Muscle layer of duodenum (tissue), 2 donors: ENCODE measurements around the gene ESR2.

ENCODE experiments used
- H3K27ac ChIP-seq: one replicate; pipeline ENCODE4 v1.7.0; 2013; ENCODE audit warnings: mild to moderate bottlenecking, low read length
- H3K27me3 ChIP-seq: one replicate; pipeline ENCODE4 v1.7.0; 2013; ENCODE audit warnings: low read depth, mild to moderate bottlenecking, control low read depth, low read length
- H3K36me3 ChIP-seq, 2 donors: one replicate each; pipeline ENCODE4 v1.7.0; 2013; ENCODE audit warnings: low read length in 2 of 2, control low read depth in 1 of 2, mild to moderate bottlenecking in 1 of 2; ENCODE audit not compliant: insufficient read depth in 2 of 2, control insufficient read depth in 1 of 2
- H3K4me1 ChIP-seq, 2 donors: one replicate each; pipeline ENCODE4 v1.7.0; 2013; ENCODE audit warnings: low read length in 2 of 2, mild to moderate bottlenecking in 2 of 2, control low read depth in 1 of 2, moderate library complexity in 1 of 2; ENCODE audit not compliant: insufficient read depth in 2 of 2, control insufficient read depth in 1 of 2
- H3K4me3 ChIP-seq, 2 donors: one replicate each; pipeline ENCODE4 v1.7.0; 2013; ENCODE audit warnings: low read length in 2 of 2, low read depth in 1 of 2, mild to moderate bottlenecking in 1 of 2
- H3K9me3 ChIP-seq, 2 donors: one replicate each; pipeline ENCODE4 v1.7.0; 2013; ENCODE audit warnings: low read length in 2 of 2, control low read depth in 1 of 2, mild to moderate bottlenecking in 1 of 2; ENCODE audit not compliant: control insufficient read depth in 1 of 2
- donor health status: healthy.

Gene ESR2

GRCh38 chr14:64074961-64075612 is 219.1 kb downstream of the ESR2 start:
- no peaks in the 10 kb centered on the region for H3K4me1 ChIP-seq
- peaks cover 10 to 19% of the 10 kb centered on the region in 2 donors for H3K36me3 ChIP-seq
- H3K27ac ChIP-seq = no peak overlapping the region
- H3K27me3 ChIP-seq = no peaks in the 10 kb centered on the region
- no peaks in the 10 kb centered on the region for H3K9me3 ChIP-seq
- H3K4me3 ChIP-seq = no peak overlapping the region

DNA sequence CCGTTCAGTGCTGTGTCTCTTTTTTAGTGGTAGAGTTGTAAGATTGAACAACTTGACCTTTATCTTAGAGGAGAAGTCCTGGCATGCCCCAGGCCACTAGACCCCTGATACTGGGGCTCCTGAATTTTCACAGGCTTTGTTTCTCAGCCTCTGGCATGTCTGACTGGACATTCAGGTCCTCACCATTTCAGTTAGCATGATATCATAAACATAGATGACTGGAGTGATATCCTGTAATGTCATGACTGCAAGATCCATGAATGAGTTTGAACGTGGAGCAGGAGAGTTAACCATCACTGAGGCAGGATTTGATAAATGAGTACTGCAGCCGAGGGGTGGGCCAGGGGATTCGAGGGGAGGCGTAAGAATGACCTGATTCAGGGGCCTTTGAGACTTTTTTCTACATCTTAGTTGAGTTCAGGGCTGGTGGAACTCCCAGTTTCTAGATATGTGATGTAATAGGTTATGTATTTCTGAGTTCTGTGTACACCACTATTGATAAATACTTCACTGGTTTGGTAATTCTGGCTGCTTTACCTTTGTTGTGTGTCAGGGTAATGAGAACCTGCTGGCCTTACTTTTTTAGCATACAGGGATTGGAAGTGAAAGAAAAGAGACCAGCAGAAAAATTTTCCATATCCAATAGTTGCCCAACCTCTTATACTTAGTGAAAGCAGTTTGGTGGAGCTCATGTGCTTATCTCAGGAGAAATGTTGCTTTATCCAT is 224.4 kb downstream of the ESR2 start:
- Histone ChIP-seq H3K27me3 (no peaks in the 10 kb centered on the region), H3K4me1 (no peaks in the 10 kb centered on the region), H3K4me3 (no peak overlapping the region), H3K36me3 (peaks cover 0 to 19% of the 10 kb centered on the region in 2 donors), H3K27ac (no peak overlapping the region), H3K9me3 (no peaks in the 10 kb centered on the region)

GRCh38 chr14:64064447-64064846 is 229.7 kb downstream of the ESR2 start:
- Histone ChIP-seq H3K9me3 (no peaks in the 10 kb centered on the region), H3K27me3 (no peaks in the 10 kb centered on the region), H3K27ac (no peak overlapping the region), H3K4me1 (no peaks in the 10 kb centered on the region), H3K36me3 (peaks cover 0 to 2% of the 10 kb centered on the region in 2 donors), H3K4me3 (no peak overlapping the region)

GRCh38 chr14:64062381-64063115 is 231.6 kb downstream of the ESR2 start:
- peaks cover 0 to 6% of the 10 kb centered on the region in 2 donors for H3K36me3 ChIP-seq
- no peaks in the 10 kb centered on the region for H3K27me3 ChIP-seq
- H3K27ac ChIP-seq = no peak overlapping the region
- H3K9me3 ChIP-seq = no peaks in the 10 kb centered on the region
- no peak overlapping the region for H3K4me3 ChIP-seq
- no peaks in the 10 kb centered on the region for H3K4me1 ChIP-seq

- no peaks in the 10 kb centered on the region for H3K9me3 ChIP-seq
- H3K4me3 ChIP-seq = no peak overlapping the region
- no peaks in the 10 kb centered on the region for H3K27me3 ChIP-seq
- peaks cover 0 to 6% of the 10 kb centered on the region in 2 donors for H3K36me3 ChIP-seq
- no peak overlapping the region for H3K27ac ChIP-seq
- no peaks in the 10 kb centered on the region for H3K4me1 ChIP-seq
Measured at GRCh38 chr14:64061706-64062105, 232.5 kb downstream of the ESR2 start.

GRCh38 chr14:64061115-64061514 is 233.1 kb downstream of the ESR2 start:
- H3K27me3 ChIP-seq = no peaks in the 10 kb centered on the region
- H3K4me1 ChIP-seq = no peaks in the 10 kb centered on the region
- no peak overlapping the region for H3K27ac ChIP-seq
- no peaks in the 10 kb centered on the region for H3K9me3 ChIP-seq
- peaks cover 0 to 6% of the 10 kb centered on the region in 2 donors for H3K36me3 ChIP-seq
- no peak overlapping the region for H3K4me3 ChIP-seq

GRCh38 chr14:64060648-64061096 is 233.5 kb downstream of the ESR2 start:
- Histone ChIP-seq H3K27me3 (no peaks in the 10 kb centered on the region), H3K4me3 (no peak overlapping the region), H3K9me3 (no peaks in the 10 kb centered on the region), H3K36me3 (peaks cover 0 to 6% of the 10 kb centered on the region in 2 donors), H3K27ac (no peak overlapping the region), H3K4me1 (no peaks in the 10 kb centered on the region)

GRCh38 chr14:64060199-64060545 is 234.0 kb downstream of the ESR2 start:
- H3K27ac ChIP-seq = no peak overlapping the region
- H3K27me3 ChIP-seq = no peaks in the 10 kb centered on the region
- H3K9me3 ChIP-seq = no peaks in the 10 kb centered on the region
- H3K4me3 ChIP-seq = no peak overlapping the region
- H3K36me3 ChIP-seq = peaks cover 0 to 6% of the 10 kb centered on the region in 2 donors
- no peaks in the 10 kb centered on the region for H3K4me1 ChIP-seq

DNA sequence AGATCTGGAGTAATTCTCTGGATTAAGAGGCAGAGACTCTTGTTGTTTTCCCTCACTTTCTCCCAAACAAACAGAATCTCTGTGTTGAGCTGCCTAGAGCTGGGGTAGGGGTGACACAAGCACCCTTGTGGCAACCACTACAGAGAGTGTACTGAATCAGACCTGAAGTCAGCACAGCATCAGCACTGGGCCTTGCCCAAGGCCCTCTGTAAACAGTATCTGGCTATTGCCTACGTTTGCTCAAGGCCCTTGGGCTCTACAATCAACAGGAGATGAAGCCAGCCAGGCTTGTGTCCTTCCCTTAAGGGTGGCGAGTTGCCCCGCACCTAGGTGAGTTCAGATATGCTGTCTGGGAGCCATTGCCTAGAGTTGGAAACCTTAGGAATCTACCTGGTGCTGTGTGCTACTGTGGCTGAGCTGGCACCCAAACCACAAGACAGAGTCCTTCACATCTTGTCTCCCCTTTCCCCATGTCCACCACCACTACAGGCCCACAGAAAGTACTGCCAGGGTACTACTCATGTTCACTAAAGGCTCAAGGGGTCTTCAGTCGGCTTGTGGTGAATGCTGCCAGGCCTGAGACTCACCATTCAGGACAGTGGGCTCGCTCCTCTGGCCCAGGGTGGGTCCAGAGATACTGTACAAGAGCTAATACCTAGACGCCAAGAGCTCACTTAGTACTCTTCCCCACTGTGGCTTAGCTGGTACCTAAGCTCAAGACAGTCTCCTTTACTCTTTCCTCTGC is 234.5 kb downstream of the ESR2 start:
- H3K9me3 ChIP-seq = no peaks in the 10 kb centered on the region
- H3K27me3 ChIP-seq = no peaks in the 10 kb centered on the region
- H3K4me3 ChIP-seq = no peak overlapping the region
- no peaks in the 10 kb centered on the region for H3K4me1 ChIP-seq
- H3K27ac ChIP-seq = no peak overlapping the region
- H3K36me3 ChIP-seq = peaks cover 0 to 6% of the 10 kb centered on the region in 2 donors

DNA sequence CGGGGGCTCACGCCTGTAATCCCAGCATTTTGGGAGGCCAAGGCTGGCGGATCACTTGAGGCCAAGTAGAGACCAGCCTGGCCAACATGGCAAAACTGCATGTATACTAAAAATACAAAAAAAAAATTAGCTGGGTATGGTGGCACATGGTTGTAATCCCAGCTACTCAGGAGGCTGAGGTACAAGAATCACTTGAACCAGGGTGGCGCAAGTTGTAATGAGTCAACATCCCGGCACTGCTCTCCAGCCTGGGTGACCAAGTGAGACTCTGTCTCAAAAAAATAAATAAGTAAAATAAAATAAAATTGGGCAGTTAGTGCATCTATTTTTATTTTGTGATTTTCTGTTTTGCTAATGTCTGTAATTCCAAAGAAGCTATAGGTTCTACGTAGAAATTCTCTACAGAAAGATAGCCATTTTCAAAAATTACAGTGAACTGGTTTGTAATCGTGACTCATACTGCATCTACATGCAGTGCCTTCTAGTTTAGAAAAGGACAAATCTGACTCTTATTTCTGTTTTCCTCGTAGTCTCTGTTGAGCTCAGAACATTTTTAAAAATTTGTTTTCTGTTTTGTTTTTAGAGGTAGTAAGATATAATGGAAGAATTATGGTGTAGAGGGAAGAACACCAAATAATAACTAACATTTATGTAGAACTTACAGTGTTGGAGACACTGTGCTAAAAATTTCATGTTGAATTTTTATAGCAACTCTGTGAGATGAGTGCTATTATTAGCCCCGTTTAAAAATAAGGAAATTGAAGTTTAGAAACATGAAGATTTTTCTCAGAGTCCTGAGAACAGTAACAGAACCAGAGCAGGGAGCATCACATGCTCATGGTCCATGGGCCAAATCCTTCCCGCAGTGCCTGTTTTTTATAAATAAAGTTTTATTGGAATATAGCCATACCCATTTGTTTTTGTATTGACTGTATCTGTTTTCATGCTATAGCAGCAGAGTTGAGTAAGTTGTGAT is 240.2 kb downstream of the ESR2 start:
- no peak overlapping the region for H3K4me3 ChIP-seq
- no peak overlapping the region for H3K27ac ChIP-seq

More for the DNA sequence above, 240.2 kb downstream of the ESR2 start:
- Histone ChIP-seq H3K36me3 (peaks cover 5 to 13% of the 10 kb centered on the region in 2 donors), H3K9me3 (no peaks in the 10 kb centered on the region), H3K4me1 (no peaks in the 10 kb centered on the region), H3K27me3 (no peaks in the 10 kb centered on the region)
